ENCODE results near the gene EPAS1. TPM values are rescaled to one million over a fixed set of nuclear protein-coding genes. Genes with fewer than 3 reads are reported as not detected.

EPAS1 gene
- total and polyA plus RNA-seq, 8 donors: 35.1 to 217 (median 117) TPM

GRCh38 chr2:46390036-46390435, 92.8 kb downstream of the EPAS1 start:
- TF ChIP-seq CTCF (IDR thresholded peaks at IDR 0.05) (no peak), POLR2AphosphoS5 (IDR thresholded peaks at IDR 0.05) (no peak), EP300 (IDR thresholded peaks at IDR 0.05) (no peak), POLR2A (IDR thresholded peaks at IDR 0.05) (no peak)
- no peaks in the 10 kb centered on the region for H3K27me3 ChIP-seq
- no peaks in the 10 kb centered on the region for H3K9me3 ChIP-seq
- peak in 1 of 2 donors; percentile 37 for DNase-seq
- H3K4me3 ChIP-seq: no peak overlapping the region
- H3K36me3 ChIP-seq: peaks cover 7 to 21% (median 17%) of the 10 kb centered on the region in 4 donors
- WGBS, 5 donors: 47 to 69% (median 53%) methylated on average over 3 of the region's 3 CpGs
- peak overlapping the region in 1 of 5 donors; percentile 29 for H3K27ac ChIP-seq
- intact Hi-C loops (cut with DNase I; ENCODE audit: low total_unique reads): no loop called here
- H3K4me1 ChIP-seq: peaks cover 0 to 20% (median 0%) of the 10 kb centered on the region in 4 donors

- peaks cover 0 to 14% (median 0%) of the 10 kb centered on the region in 4 donors for H3K4me1 ChIP-seq
- no peaks in the 10 kb centered on the region for H3K9me3 ChIP-seq
- 89 to 97% (median 97%) methylated on average over 7 of the region's 7 CpGs for WGBS, 5 donors
- peaks cover 2 to 12% (median 8%) of the 10 kb centered on the region in 4 donors for H3K36me3 ChIP-seq
- intact Hi-C loops (cut with DNase I; ENCODE audit: low total_unique reads): no loop called here
- no peak overlapping the region for H3K27ac ChIP-seq
- no peak for TF ChIP-seq EP300 (IDR thresholded peaks at IDR 0.05)
- TF ChIP-seq POLR2AphosphoS5 (IDR thresholded peaks at IDR 0.05): no peak
- TF ChIP-seq POLR2A (IDR thresholded peaks at IDR 0.05): no peak
- no peak for TF ChIP-seq CTCF (IDR thresholded peaks at IDR 0.05)
- no peak for DNase-seq
- H3K27me3 ChIP-seq: no peaks in the 10 kb centered on the region
- H3K4me3 ChIP-seq: no peak overlapping the region
Observed at GRCh38 chr2:46390901-46391395, 93.7 kb downstream of the EPAS1 start.

GRCh38 chr2:46392561-46393346, 95.5 kb downstream of the EPAS1 start:
- no peaks in the 10 kb centered on the region for H3K9me3 ChIP-seq
- intact Hi-C loops (cut with DNase I; ENCODE audit: low total_unique reads): no loop called here
- TF ChIP-seq EP300 (IDR thresholded peaks at IDR 0.05) (no peak), POLR2AphosphoS5 (IDR thresholded peaks at IDR 0.05) (no peak), CTCF (IDR thresholded peaks at IDR 0.05) (no peak), POLR2A (IDR thresholded peaks at IDR 0.05) (no peak)
- H3K27ac ChIP-seq: no peak overlapping the region
- H3K4me3 ChIP-seq: no peak overlapping the region
- H3K27me3 ChIP-seq: no peaks in the 10 kb centered on the region
- WGBS, 5 donors: 88 to 91% (median 90%) methylated on average over 12 of the region's 12 CpGs
- no peaks in the 10 kb centered on the region for H3K36me3 ChIP-seq
- H3K4me1 ChIP-seq: peaks cover 0 to 13% (median 0%) of the 10 kb centered on the region in 4 donors
- DNase-seq: no peak

- no peaks in the 10 kb centered on the region for H3K9me3 ChIP-seq
- H3K27me3 ChIP-seq: no peaks in the 10 kb centered on the region
- no peak for DNase-seq
- TF ChIP-seq CTCF (IDR thresholded peaks at IDR 0.05) (no peak), EP300 (IDR thresholded peaks at IDR 0.05) (no peak), POLR2A (IDR thresholded peaks at IDR 0.05) (no peak), POLR2AphosphoS5 (IDR thresholded peaks at IDR 0.05) (no peak)
- peaks cover 0 to 13% (median 0%) of the 10 kb centered on the region in 4 donors for H3K4me1 ChIP-seq
- no peaks in the 10 kb centered on the region for H3K36me3 ChIP-seq
- 89 to 92% (median 91%) methylated on average over 11 to 12 of the region's 12 CpGs for WGBS, 5 donors
- no peak overlapping the region for H3K4me3 ChIP-seq
- intact Hi-C loops (cut with DNase I; ENCODE audit: low total_unique reads): no loop called here
- H3K27ac ChIP-seq: no peak overlapping the region
Observed at GRCh38 chr2:46393347-46393820, 96.2 kb downstream of the EPAS1 start.

Data from stomach (tissue), 9 donors.